ENCODE data around the gene QTRT2.

QTRT2 gene

GRCh38 chr3:114022145-114022802, 34.3 kb upstream of the QTRT2 start:
- H3K79me2 ChIP-seq (ENCODE audit: control insufficient read depth, insufficient read depth, low read length): no peaks in the 10 kb centered on the region
- no peak overlapping the region for H3K23ac ChIP-seq (ENCODE audit: low read length)
- no peak overlapping the region for H3K4me3 ChIP-seq (ENCODE audit: low read length)
- no peak overlapping the region for H3K18ac ChIP-seq (ENCODE audit: low read length)
- no peak overlapping the region for H3K4me2 ChIP-seq (ENCODE audit: low read length)
- no peak overlapping the region for H2BK120ac ChIP-seq (ENCODE audit: low read depth, low read length)
- H3K27ac ChIP-seq (ENCODE audit: low read depth, low read length): no peak overlapping the region
- H2BK15ac ChIP-seq (replicated peaks; ENCODE audit: low read depth): no peak overlapping the region
- no peaks in the 10 kb centered on the region for H3K36me3 ChIP-seq (ENCODE audit: control insufficient read depth, insufficient read depth, low read length)
- H3K27me3 ChIP-seq (ENCODE audit: insufficient read depth, low read length, poor library complexity): no peaks in the 10 kb centered on the region
- no peaks in the 10 kb centered on the region for H3K4me1 ChIP-seq (ENCODE audit: control insufficient read depth, low read depth, low read length)
- no peak overlapping the region for H2AK5ac ChIP-seq (ENCODE audit: low read length)
- H4K8ac ChIP-seq (ENCODE audit: low read depth, low read length): no peak overlapping the region
- DNase-seq: peak; percentile 54
- H2BK5ac ChIP-seq (ENCODE audit: low read length): no peak overlapping the region
- H3K9ac ChIP-seq (ENCODE audit: low read length): no peak overlapping the region
- WGBS (ENCODE audit: extremely low coverage, insufficient coverage, low lambda C conversion rate): no CpG with 5 or more reads among the region's 4 CpGs
- H3K4ac ChIP-seq (ENCODE audit: low read depth, low read length): no peak overlapping the region
- H3K79me1 ChIP-seq (ENCODE audit: low read length): no peaks in the 10 kb centered on the region
- H4K5ac ChIP-seq (ENCODE audit: low read length): no peak overlapping the region
- no peak overlapping the region for H3K56ac ChIP-seq (ENCODE audit: low read length)

DNA sequence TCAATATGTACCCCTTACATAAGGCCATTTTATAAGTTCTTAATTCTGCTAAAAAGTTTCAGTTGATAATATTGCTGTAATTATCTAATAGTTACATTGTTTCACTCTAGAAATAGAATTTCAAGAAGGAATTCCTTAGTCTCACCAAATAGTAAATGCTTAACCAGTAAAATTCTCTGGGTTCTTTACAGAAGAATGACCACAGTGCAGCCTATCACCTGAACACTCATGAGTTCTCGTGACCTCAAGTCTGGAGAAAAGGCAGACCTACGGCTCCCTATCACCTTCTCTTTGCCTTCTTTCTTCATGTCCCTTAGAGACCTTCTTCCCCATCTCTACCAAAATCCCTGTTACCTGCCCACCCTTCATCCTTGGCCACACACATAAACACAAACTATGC, 31.1 kb upstream of the QTRT2 start:
- H2BK5ac ChIP-seq (ENCODE audit: low read length): no peak overlapping the region
- H3K79me1 ChIP-seq (ENCODE audit: low read length): no peaks in the 10 kb centered on the region
- no peak overlapping the region for H3K27ac ChIP-seq (ENCODE audit: low read depth, low read length)
- no peak overlapping the region for H3K4me3 ChIP-seq (ENCODE audit: low read length)
- H3K18ac ChIP-seq (ENCODE audit: low read length): no peak overlapping the region
- no peak overlapping the region for H4K8ac ChIP-seq (ENCODE audit: low read depth, low read length)
- no peak overlapping the region for H3K4ac ChIP-seq (ENCODE audit: low read depth, low read length)
- no peak overlapping the region for H3K23ac ChIP-seq (ENCODE audit: low read length)
- H3K36me3 ChIP-seq (ENCODE audit: control insufficient read depth, insufficient read depth, low read length): no peaks in the 10 kb centered on the region
- H3K27me3 ChIP-seq (ENCODE audit: insufficient read depth, low read length, poor library complexity): no peaks in the 10 kb centered on the region
- no peaks in the 10 kb centered on the region for H3K4me1 ChIP-seq (ENCODE audit: control insufficient read depth, low read depth, low read length)
- no peaks in the 10 kb centered on the region for H3K79me2 ChIP-seq (ENCODE audit: control insufficient read depth, insufficient read depth, low read length)
- no peak overlapping the region for H2AK5ac ChIP-seq (ENCODE audit: low read length)
- H3K9ac ChIP-seq (ENCODE audit: low read length): no peak overlapping the region
- no peak overlapping the region for H2BK120ac ChIP-seq (ENCODE audit: low read depth, low read length)
- WGBS (ENCODE audit: extremely low coverage, insufficient coverage, low lambda C conversion rate): no CpG with 5 or more reads among the region's 2 CpGs
- no peak overlapping the region for H3K56ac ChIP-seq (ENCODE audit: low read length)
- no peak overlapping the region for H2BK15ac ChIP-seq (replicated peaks; ENCODE audit: low read depth)
- no peak overlapping the region for H3K4me2 ChIP-seq (ENCODE audit: low read length)
- H4K5ac ChIP-seq (ENCODE audit: low read length): no peak overlapping the region
- DNase-seq: no peak

DNA sequence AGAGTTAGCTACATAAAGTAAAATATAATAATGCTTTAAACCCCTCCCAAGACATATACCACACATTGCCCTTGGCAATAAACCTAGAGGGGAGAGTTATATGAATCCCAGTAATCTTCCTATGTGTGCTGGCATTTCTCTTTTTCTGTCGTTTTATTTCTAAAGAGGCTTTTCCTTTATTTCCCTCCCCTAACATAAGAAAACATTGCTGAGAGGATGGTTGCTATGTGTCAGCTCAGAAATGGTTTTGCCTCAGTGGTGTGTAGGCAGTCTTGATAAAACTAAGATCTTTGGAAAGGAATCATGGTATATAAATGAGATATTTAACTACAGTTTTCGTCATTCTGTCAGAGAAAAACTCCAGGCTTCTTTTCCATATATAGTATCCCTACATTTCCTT, 30.2 kb upstream of the QTRT2 start:
- Histone ChIP-seq H3K27ac (ENCODE audit: low read depth, low read length) (no peak overlapping the region), H3K56ac (ENCODE audit: low read length) (no peak overlapping the region), H2BK15ac (replicated peaks; ENCODE audit: low read depth) (no peak overlapping the region), H3K4me3 (ENCODE audit: low read length) (no peak overlapping the region), H4K8ac (ENCODE audit: low read depth, low read length) (no peak overlapping the region), H2BK5ac (ENCODE audit: low read length) (no peak overlapping the region), H3K79me2 (ENCODE audit: control insufficient read depth, insufficient read depth, low read length) (no peaks in the 10 kb centered on the region), H4K5ac (ENCODE audit: low read length) (no peak overlapping the region), H3K18ac (ENCODE audit: low read length) (no peak overlapping the region), H3K79me1 (ENCODE audit: low read length) (no peaks in the 10 kb centered on the region), H3K9ac (ENCODE audit: low read length) (no peak overlapping the region), H3K27me3 (ENCODE audit: insufficient read depth, low read length, poor library complexity) (no peaks in the 10 kb centered on the region), H3K4me2 (ENCODE audit: low read length) (no peak overlapping the region), H3K23ac (ENCODE audit: low read length) (no peak overlapping the region), H2AK5ac (ENCODE audit: low read length) (no peak overlapping the region), H3K4ac (ENCODE audit: low read depth, low read length) (no peak overlapping the region), H3K4me1 (ENCODE audit: control insufficient read depth, low read depth, low read length) (no peaks in the 10 kb centered on the region), H3K36me3 (ENCODE audit: control insufficient read depth, insufficient read depth, low read length) (no peaks in the 10 kb centered on the region), H2BK120ac (ENCODE audit: low read depth, low read length) (no peak overlapping the region)
- no CpG with 5 or more reads among the region's 2 CpGs for WGBS (ENCODE audit: extremely low coverage, insufficient coverage, low lambda C conversion rate)
- no peak for DNase-seq

DNA sequence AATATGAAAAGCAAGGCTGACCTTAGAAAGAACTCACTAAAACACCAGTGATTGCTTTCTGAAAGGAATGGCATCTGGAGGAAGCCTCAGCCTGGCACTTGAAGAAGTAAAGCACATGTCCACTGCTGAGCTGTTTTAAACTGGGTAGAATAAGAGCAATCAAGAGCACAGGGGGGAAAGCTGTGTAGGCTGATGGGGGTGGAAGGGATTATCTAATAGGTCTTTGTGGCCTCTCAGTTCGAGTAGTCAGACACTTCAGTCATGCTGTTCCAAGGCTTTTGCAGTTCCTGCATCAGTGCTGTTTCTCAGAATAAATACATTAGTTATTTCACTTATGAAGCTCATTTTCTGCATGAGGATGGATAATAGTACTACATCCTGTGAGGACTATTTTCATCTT, 22.8 kb upstream of the QTRT2 start:
- H3K4me2 ChIP-seq (ENCODE audit: low read length): no peak overlapping the region
- no peak overlapping the region for H3K4me3 ChIP-seq (ENCODE audit: low read length)
- no peak for DNase-seq
- no peaks in the 10 kb centered on the region for H3K27me3 ChIP-seq (ENCODE audit: insufficient read depth, low read length, poor library complexity)
- H2BK120ac ChIP-seq (ENCODE audit: low read depth, low read length): no peak overlapping the region
- no peak overlapping the region for H3K4ac ChIP-seq (ENCODE audit: low read depth, low read length)
- H3K27ac ChIP-seq (ENCODE audit: low read depth, low read length): no peak overlapping the region
- no peak overlapping the region for H3K23ac ChIP-seq (ENCODE audit: low read length)
- no peak overlapping the region for H3K18ac ChIP-seq (ENCODE audit: low read length)
- no peak overlapping the region for H4K8ac ChIP-seq (ENCODE audit: low read depth, low read length)
- no peak overlapping the region for H2AK5ac ChIP-seq (ENCODE audit: low read length)
- H3K4me1 ChIP-seq (ENCODE audit: control insufficient read depth, low read depth, low read length): no peaks in the 10 kb centered on the region
- no peak overlapping the region for H2BK5ac ChIP-seq (ENCODE audit: low read length)
- H3K9ac ChIP-seq (ENCODE audit: low read length): no peak overlapping the region
- no peaks in the 10 kb centered on the region for H3K79me1 ChIP-seq (ENCODE audit: low read length)
- H3K36me3 ChIP-seq (ENCODE audit: control insufficient read depth, insufficient read depth, low read length): no peaks in the 10 kb centered on the region
- no peak overlapping the region for H4K5ac ChIP-seq (ENCODE audit: low read length)
- no CpG with 5 or more reads among the region's 1 CpG for WGBS (ENCODE audit: extremely low coverage, insufficient coverage, low lambda C conversion rate)
- H3K79me2 ChIP-seq (ENCODE audit: control insufficient read depth, insufficient read depth, low read length): no peaks in the 10 kb centered on the region
- no peak overlapping the region for H2BK15ac ChIP-seq (replicated peaks; ENCODE audit: low read depth)
- H3K56ac ChIP-seq (ENCODE audit: low read length): no peak overlapping the region

GRCh38 chr3:114034211-114034610, 22.3 kb upstream of the QTRT2 start:
- no peaks in the 10 kb centered on the region for H3K79me2 ChIP-seq (ENCODE audit: control insufficient read depth, insufficient read depth, low read length)
- H3K56ac ChIP-seq (ENCODE audit: low read length): no peak overlapping the region
- no peaks in the 10 kb centered on the region for H3K27me3 ChIP-seq (ENCODE audit: insufficient read depth, low read length, poor library complexity)
- no peak overlapping the region for H3K9ac ChIP-seq (ENCODE audit: low read length)
- no peaks in the 10 kb centered on the region for H3K79me1 ChIP-seq (ENCODE audit: low read length)
- H3K4me1 ChIP-seq (ENCODE audit: control insufficient read depth, low read depth, low read length): no peaks in the 10 kb centered on the region
- no peak overlapping the region for H3K4me2 ChIP-seq (ENCODE audit: low read length)
- no peak overlapping the region for H2BK15ac ChIP-seq (replicated peaks; ENCODE audit: low read depth)
- no peak overlapping the region for H3K23ac ChIP-seq (ENCODE audit: low read length)
- no peak overlapping the region for H2AK5ac ChIP-seq (ENCODE audit: low read length)
- no peak overlapping the region for H4K5ac ChIP-seq (ENCODE audit: low read length)
- DNase-seq: no peak
- no peak overlapping the region for H4K8ac ChIP-seq (ENCODE audit: low read depth, low read length)
- H3K4ac ChIP-seq (ENCODE audit: low read depth, low read length): no peak overlapping the region
- no peak overlapping the region for H3K4me3 ChIP-seq (ENCODE audit: low read length)
- no peak overlapping the region for H3K27ac ChIP-seq (ENCODE audit: low read depth, low read length)
- no peaks in the 10 kb centered on the region for H3K36me3 ChIP-seq (ENCODE audit: control insufficient read depth, insufficient read depth, low read length)
- no peak overlapping the region for H2BK120ac ChIP-seq (ENCODE audit: low read depth, low read length)
- no peak overlapping the region for H2BK5ac ChIP-seq (ENCODE audit: low read length)
- H3K18ac ChIP-seq (ENCODE audit: low read length): no peak overlapping the region

- Histone ChIP-seq H4K5ac (ENCODE audit: low read length) (no peak overlapping the region), H3K9ac (ENCODE audit: low read length) (no peak overlapping the region), H4K8ac (ENCODE audit: low read depth, low read length) (no peak overlapping the region), H3K27me3 (ENCODE audit: insufficient read depth, low read length, poor library complexity) (no peaks in the 10 kb centered on the region), H3K4ac (ENCODE audit: low read depth, low read length) (no peak overlapping the region), H3K36me3 (ENCODE audit: control insufficient read depth, insufficient read depth, low read length) (no peaks in the 10 kb centered on the region), H2AK5ac (ENCODE audit: low read length) (no peak overlapping the region), H3K18ac (ENCODE audit: low read length) (no peak overlapping the region), H2BK120ac (ENCODE audit: low read depth, low read length) (no peak overlapping the region), H2BK5ac (ENCODE audit: low read length) (no peak overlapping the region), H3K4me1 (ENCODE audit: control insufficient read depth, low read depth, low read length) (no peaks in the 10 kb centered on the region), H3K27ac (ENCODE audit: low read depth, low read length) (no peak overlapping the region), H3K79me2 (ENCODE audit: control insufficient read depth, insufficient read depth, low read length) (no peaks in the 10 kb centered on the region), H3K23ac (ENCODE audit: low read length) (no peak overlapping the region), H3K4me2 (ENCODE audit: low read length) (no peak overlapping the region), H2BK15ac (replicated peaks; ENCODE audit: low read depth) (no peak overlapping the region), H3K79me1 (ENCODE audit: low read length) (no peaks in the 10 kb centered on the region), H3K56ac (ENCODE audit: low read length) (no peak overlapping the region), H3K4me3 (ENCODE audit: low read length) (no peak overlapping the region)
- no CpG with 5 or more reads among the region's 5 CpGs for WGBS (ENCODE audit: extremely low coverage, insufficient coverage, low lambda C conversion rate)
- no peak for DNase-seq
Observed at GRCh38 chr3:114034787-114035545, 21.6 kb upstream of the QTRT2 start.
